OCI-LY7 (cell line): Measurements from ENCODE around the gene PTGER4. TPM values are rescaled to one million over a fixed set of nuclear protein-coding genes. Genes with fewer than 3 reads are reported as not detected.
"Not testable (repeated sequence)": the region's sequence is repeated elsewhere in the genome, so short reads cannot be mapped to it uniquely, and the experiment has no call there.

Experiments used
- BruUV-seq: library from RNA; stranded (reverse); fragments of 400-500 nt; replicated peaks from 2 replicates; lab custom pipeline; 2021; lab: Mats Ljungman, UMichigan
- CTCF ChIA-PET: fragments of 300-600 bp; sonication (Branson Sonifier 250); formaldehyde crosslinking; loops from one replicate; lab custom pipeline; 2022; ENCODE audit warnings: antibody characterized with exemption; ENCODE audit not compliant: unreplicated experiment; lab: Charles Lee
- POLR2A ChIA-PET: fragments of 300-600 bp; sonication (Branson Sonifier 250); formaldehyde crosslinking; loops from one replicate; lab custom pipeline; 2022; ENCODE audit warnings: antibody characterized with exemption; lab: Charles Lee
- DNase-seq: peaks from one replicate; pipeline ENCODE4 v3.0.0-alpha.2; 2015; ENCODE audit warnings: low spot score
- H2AFZ ChIP-seq: fragments of 200-600 bp; sonication (generic), shearing (Covaris generic); 2 replicates; pipeline ENCODE4 v1.6.1; 2014; ENCODE audit warnings: mild to moderate bottlenecking, antibody characterized with exemption, low read length, moderate library complexity
- H3K27ac ChIP-seq: fragments of 200-600 bp; sonication (generic); 2 replicates; pipeline ENCODE4 v1.5.1; 2014; ENCODE audit warnings: mixed run types, low read depth, mild to moderate bottlenecking, moderate library complexity, low read length, inconsistent platforms; ENCODE audit not compliant: poor library complexity, severe bottlenecking
- H3K36me3 ChIP-seq: fragments of 200-600 bp; sonication (generic); 2 replicates; pipeline ENCODE4 v1.6.1; 2014; ENCODE audit warnings: mild to moderate bottlenecking, antibody characterized with exemption, low read length, moderate library complexity, mixed read lengths; ENCODE audit not compliant: insufficient read depth
- H3K4me1 ChIP-seq: fragments of 200-600 bp; sonication (generic); 2 replicates; pipeline ENCODE4 v1.5.1; 2014; ENCODE audit warnings: mild to moderate bottlenecking, low read length; ENCODE audit not compliant: insufficient read depth, poor library complexity, severe bottlenecking
- H3K4me2 ChIP-seq: fragments of 200-600 bp; sonication (generic); 2 replicates; pipeline ENCODE4 v1.6.1; 2014; ENCODE audit warnings: mild to moderate bottlenecking, low read length
- H3K4me3 ChIP-seq: fragments of 200-600 bp; sonication (generic); 2 replicates; pipeline ENCODE4 v1.5.1; 2014; ENCODE audit warnings: mild to moderate bottlenecking, low read depth, low read length; ENCODE audit not compliant: poor library complexity, severe bottlenecking
- H3K79me2 ChIP-seq: fragments of 200-600 bp; sonication (generic); 2 replicates; pipeline ENCODE4 v1.6.1; 2016; ENCODE audit warnings: low read depth, mild to moderate bottlenecking, low read length, moderate library complexity, mixed read lengths; ENCODE audit not compliant: insufficient read depth
- H3K9me2 ChIP-seq: fragments of 200-600 bp; sonication (generic); 2 replicates; pipeline ENCODE4 v1.6.1; 2016; ENCODE audit warnings: mild to moderate bottlenecking, low read length, mixed read lengths; ENCODE audit not compliant: insufficient read depth
- H3K9me3 ChIP-seq: fragments of 200-600 bp; sonication (generic); 2 replicates; pipeline ENCODE4 v1.6.1; 2014; ENCODE audit warnings: mild to moderate bottlenecking, mixed run types, low read length, mixed read lengths
- H4K20me1 ChIP-seq: fragments of 200-600 bp; sonication (generic); 2 replicates; pipeline ENCODE4 v1.6.1; 2014; ENCODE audit warnings: mild to moderate bottlenecking, antibody characterized with exemption, low read length, moderate library complexity, mixed read lengths; ENCODE audit not compliant: insufficient read depth
- EZH2phosphoT487 ChIP-seq: fragments of 200-600 bp; sonication (generic); IDR thresholded peaks from 2 replicates; pipeline ENCODE4 v1.6.1; 2018; ENCODE audit warnings: low read depth, borderline replicate concordance, mild to moderate bottlenecking, mixed run types, antibody characterized with exemption, low read length, moderate library complexity, mixed read lengths
- intact Hi-C: fragments of 100-400 bp; cut with micrococcal nuclease; formaldehyde crosslinking; loops from one replicate; pipeline ENCODE4 v1.10.0; 2022; ENCODE audit not compliant: unreplicated experiment
- total RNA-seq, 2 experiments: library from RNA; depleted of rRNA in 1 of 2; stranded (reverse); fragments of >200 nt in 1 of 2; shearing (Covaris generic) in 1 of 2; gene quantifications; 2 replicates each; pipeline ENCODE4 v1.2.3, GENCODE V29; 2014 to 2022
- TF ChIP-seq, protein P1 (sequence below): fragments of 200-600 bp; sonication (generic); conservative IDR thresholded peaks from 2 replicates; pipeline ENCODE4 v1.5.1; 2014; ENCODE audit warnings: mild to moderate bottlenecking, antibody characterized with exemption, low read length, moderate library complexity, mixed read lengths

The PTGER4 gene
- total RNA-seq, 2 experiments from 2014 or later = 0.49 to 1.4 TPM

- H3K9me3 ChIP-seq, H3K4me1 ChIP-seq, CTCF ChIA-PET, H3K27ac ChIP-seq, H3K4me3 ChIP-seq, H4K20me1 ChIP-seq, H2AFZ ChIP-seq, H3K9me2 ChIP-seq, BruUV-seq, H3K36me3 ChIP-seq, intact Hi-C loops, H3K4me2 ChIP-seq, DNase-seq, H3K79me2 ChIP-seq: not testable (repeated sequence)
- POLR2A ChIA-PET = interaction anchor here (0.6 kb wide), 1 partner anchor 34 kb away, joined by 3 read pairs; no protein-coding TSS in a partner anchor
Observed at GRCh38 chr5:40705484-40705883, 25.8 kb downstream of the PTGER4 start.

DNA sequence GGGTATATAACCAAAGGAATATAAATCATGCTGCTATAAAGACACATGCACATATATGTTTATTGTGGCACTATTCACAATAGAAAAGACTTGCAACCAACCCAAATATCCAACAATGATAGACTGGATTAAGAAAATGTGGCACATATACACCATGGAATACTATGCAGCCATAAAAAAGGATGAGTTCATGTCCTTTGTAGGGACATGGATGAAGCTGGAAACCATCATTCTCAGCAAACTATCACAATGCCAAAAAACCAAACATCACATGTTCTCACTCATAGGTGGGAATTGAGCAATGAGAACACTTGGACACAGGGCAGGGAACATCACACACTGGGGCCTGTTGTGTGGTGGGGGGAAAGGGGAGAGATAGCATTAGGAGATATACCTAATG, 30.9 kb downstream of the PTGER4 start:
- intact Hi-C loops, H3K36me3 ChIP-seq, H3K27ac ChIP-seq, POLR2A ChIA-PET, H4K20me1 ChIP-seq, DNase-seq, H3K4me3 ChIP-seq, H3K4me1 ChIP-seq, H2AFZ ChIP-seq, BruUV-seq, H3K79me2 ChIP-seq, CTCF ChIA-PET, H3K4me2 ChIP-seq, H3K9me3 ChIP-seq, H3K9me2 ChIP-seq: not testable (repeated sequence)

GRCh38 chr5:40714001-40714400, 34.3 kb downstream of the PTGER4 start:
- H2AFZ ChIP-seq = no peak overlapping the region
- no peak overlapping the region for H3K4me2 ChIP-seq
- no peaks in the 10 kb centered on the region for H4K20me1 ChIP-seq
- H3K9me2 ChIP-seq = no peaks in the 10 kb centered on the region
- no peaks in the 10 kb centered on the region for H3K4me1 ChIP-seq
- CTCF ChIA-PET = no interaction called here
- DNase-seq = no peak
- POLR2A ChIA-PET = interaction anchor here (0.8 to 1.7 kb wide), 6 partner anchors 10 to 59 kb away, joined by 3 to 5 read pairs (median 4); no protein-coding TSS in a partner anchor
- no peaks in the 10 kb centered on the region for H3K9me3 ChIP-seq
- no peak overlapping the region for H3K27ac ChIP-seq
- no peaks in the 10 kb centered on the region for H3K79me2 ChIP-seq
- no TSS peak for BruUV-seq
- H3K36me3 ChIP-seq = peaks cover 4% of the 10 kb centered on the region; the same call in 1 of the 2 replicates
- intact Hi-C loops = no loop called here
- TF ChIP-seq, protein P1, sequence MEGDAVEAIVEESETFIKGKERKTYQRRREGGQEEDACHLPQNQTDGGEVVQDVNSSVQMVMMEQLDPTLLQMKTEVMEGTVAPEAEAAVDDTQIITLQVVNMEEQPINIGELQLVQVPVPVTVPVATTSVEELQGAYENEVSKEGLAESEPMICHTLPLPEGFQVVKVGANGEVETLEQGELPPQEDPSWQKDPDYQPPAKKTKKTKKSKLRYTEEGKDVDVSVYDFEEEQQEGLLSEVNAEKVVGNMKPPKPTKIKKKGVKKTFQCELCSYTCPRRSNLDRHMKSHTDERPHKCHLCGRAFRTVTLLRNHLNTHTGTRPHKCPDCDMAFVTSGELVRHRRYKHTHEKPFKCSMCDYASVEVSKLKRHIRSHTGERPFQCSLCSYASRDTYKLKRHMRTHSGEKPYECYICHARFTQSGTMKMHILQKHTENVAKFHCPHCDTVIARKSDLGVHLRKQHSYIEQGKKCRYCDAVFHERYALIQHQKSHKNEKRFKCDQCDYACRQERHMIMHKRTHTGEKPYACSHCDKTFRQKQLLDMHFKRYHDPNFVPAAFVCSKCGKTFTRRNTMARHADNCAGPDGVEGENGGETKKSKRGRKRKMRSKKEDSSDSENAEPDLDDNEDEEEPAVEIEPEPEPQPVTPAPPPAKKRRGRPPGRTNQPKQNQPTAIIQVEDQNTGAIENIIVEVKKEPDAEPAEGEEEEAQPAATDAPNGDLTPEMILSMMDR = no peak
- TF ChIP-seq EZH2phosphoT487 = no peak
- H3K4me3 ChIP-seq = no peak overlapping the region

DNA sequence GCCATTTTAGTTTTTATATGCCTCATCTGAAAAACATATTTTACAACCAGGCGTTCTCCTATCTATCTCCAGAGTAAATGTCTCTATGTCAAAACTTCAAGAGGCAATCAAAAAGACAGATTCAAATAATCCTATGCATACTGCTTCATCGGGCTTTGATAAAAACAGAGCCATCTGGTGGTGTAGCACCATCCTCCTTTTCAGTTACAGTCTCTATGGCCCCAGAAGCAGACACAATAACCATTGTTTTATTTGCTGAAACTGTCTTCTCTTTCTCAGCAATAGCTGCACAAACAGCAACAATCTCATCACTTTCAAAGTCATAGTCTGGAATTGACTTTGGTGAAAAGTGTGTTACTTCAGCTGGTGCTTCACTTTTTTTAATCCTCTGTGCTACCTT, 36.3 kb downstream of the PTGER4 start:
- no peak for TF ChIP-seq EZH2phosphoT487
- TF ChIP-seq, protein P1 = peak; percentile 53
- Histone ChIP-seq H3K4me1 (no peaks in the 10 kb centered on the region), H4K20me1 (no peaks in the 10 kb centered on the region), H3K9me2 (no peaks in the 10 kb centered on the region), H3K4me2 (no peak overlapping the region), H3K9me3 (no peaks in the 10 kb centered on the region; the same call in 1 of the 2 replicates), H3K79me2 (no peaks in the 10 kb centered on the region), H3K27ac (no peak overlapping the region), H3K36me3 (peaks cover 10% of the 10 kb centered on the region; the same call in 1 of the 2 replicates), H2AFZ (no peak overlapping the region), H3K4me3 (no peak overlapping the region)
- no peak for DNase-seq
- ChIA-PET CTCF (no interaction called here), POLR2A (interaction anchor here (0.7 kb wide), 1 partner anchor 28 kb away, joined by 3 read pairs; no protein-coding TSS in a partner anchor)
- BruUV-seq = no TSS peak
- intact Hi-C loops = no loop called here
